HCT116 (cell line): ENCODE results near the gene NCAN. TPM values are rescaled to one million over a fixed set of nuclear protein-coding genes. Genes with fewer than 3 reads are reported as not detected.

Experiments used
- ATAC-seq: fragments of 200-7000 bp; cut with Tn5 transposase; 2 replicates; pipeline ENCODE4 v1.9.1; 2020; ENCODE audit warnings: mild to moderate bottlenecking, moderate library complexity
- BruUV-seq: library from RNA; stranded (reverse); fragments of 400-500 nt; replicated peaks from 2 replicates; lab custom pipeline; 2021; lab: Mats Ljungman, UMichigan
- CTCF ChIA-PET: fragments of 300-600 bp; sonication (Branson Sonifier 250); formaldehyde crosslinking; loops from one replicate; lab custom pipeline; 2021; ENCODE audit warnings: antibody characterized with exemption; lab: Charles Lee
- POLR2A ChIA-PET: fragments of 300-600, 350-600 bp; sonication (Branson Sonifier 250); formaldehyde crosslinking; loops from one replicate; lab custom pipeline; 2021; ENCODE audit warnings: antibody characterized with exemption; lab: Charles Lee
- RAD21 ChIA-PET, 2 experiments: fragments of 300-600 bp; sonication (Branson Sonifier 250); formaldehyde crosslinking; loops; one replicate each; lab custom pipeline; 2023; ENCODE audit warnings: low total read pairs in 2 of 2; ENCODE audit not compliant: uncharacterized antibody in 2 of 2, unreplicated experiment in 2 of 2, low non-redundant PET in 1 of 2; lab: Charles Lee
- DNase-seq: peaks from one replicate; pipeline ENCODE4 v3.0.0-alpha.2; 2010; ENCODE audit warnings: low read depth, low spot score
- H2AFZ ChIP-seq: fragments of 200-600 bp; shearing (Covaris generic), sonication (generic); 2 replicates; pipeline ENCODE4 v1.6.1; 2017; ENCODE audit warnings: low read depth, mixed run types, mixed read lengths, antibody characterized with exemption, low read length; ENCODE audit not compliant: poor library complexity, severe bottlenecking
- H3K27ac ChIP-seq: 2 replicates; pipeline ENCODE4 v1.5.1; 2012; ENCODE audit warnings: low read depth, low read length
- H3K27me3 ChIP-seq: fragments of 200-600 bp; sonication (generic); 2 replicates; pipeline ENCODE4 v1.6.1; 2016; ENCODE audit warnings: mixed run types, low read length, mixed read lengths; ENCODE audit not compliant: insufficient read depth
- H3K36me3 ChIP-seq, 2 experiments: fragments of 200-500 bp in 1 of 2; fragments of 200-600 bp in 1 of 2; sonication (Bioruptor generic) in 1 of 2; sonication (generic) in 1 of 2; 2 replicates each; pipeline versions ENCODE4 v1.5.1 to v1.6.1; 2014 to 2016; ENCODE audit warnings: low read length in 2 of 2, inconsistent platforms in 1 of 2, mixed read lengths in 1 of 2, mixed run types in 1 of 2; ENCODE audit not compliant: insufficient read depth in 2 of 2, control insufficient read depth in 1 of 2
- H3K4me1 ChIP-seq, 2 experiments: fragments of 200-600 bp in 1 of 2; sonication (generic) in 1 of 2; 2 replicates each; pipeline versions ENCODE4 v1.5.1 to v1.6.1; 2012 to 2017; ENCODE audit warnings: low read length in 2 of 2, inconsistent platforms in 1 of 2, mild to moderate bottlenecking in 1 of 2, mixed read lengths in 1 of 2, mixed run types in 1 of 2, moderate library complexity in 1 of 2; ENCODE audit not compliant: insufficient read depth in 2 of 2, control insufficient read depth in 1 of 2
- H3K4me2 ChIP-seq: fragments of 200-600 bp; sonication (generic); 2 replicates; pipeline ENCODE4 v1.6.1; 2017; ENCODE audit warnings: mixed run types, low read length, mixed read lengths
- H3K4me3 ChIP-seq, 2 experiments: fragments of 200-600 bp in 1 of 2; sonication (generic) in 1 of 2; replicated peaks in 1 of 2; 2 replicates each; pipeline ENCODE4 v1.5.1; 2011 to 2016; ENCODE audit warnings: low read length in 2 of 2, control low read depth in 1 of 2, low read depth in 1 of 2, mild to moderate bottlenecking in 1 of 2, mixed read lengths in 1 of 2, mixed run types in 1 of 2
- H3K79me2 ChIP-seq: fragments of 200-600 bp; sonication (generic); 2 replicates; pipeline ENCODE4 v1.6.1; 2017; ENCODE audit warnings: mild to moderate bottlenecking, mixed run types, low read length, moderate library complexity, mixed read lengths; ENCODE audit not compliant: insufficient read depth
- H3K9ac ChIP-seq: fragments of 200-600 bp; sonication (generic); 2 replicates; pipeline ENCODE4 v1.6.1; 2016; ENCODE audit warnings: low read length, mixed read lengths
- H3K9me2 ChIP-seq: fragments of 200-600 bp; sonication (generic), shearing (Covaris generic); 2 replicates; pipeline ENCODE4 v1.6.1; 2017; ENCODE audit warnings: mixed run types, mild to moderate bottlenecking, moderate library complexity; ENCODE audit not compliant: insufficient read depth
- H3K9me3 ChIP-seq, 2 experiments: fragments of 200-500 bp in 1 of 2; fragments of 200-600 bp in 1 of 2; sonication (Bioruptor generic) in 1 of 2; sonication (generic) in 1 of 2; 2 replicates each; pipeline ENCODE4 v1.6.1; 2014 to 2017; ENCODE audit warnings: low read length in 2 of 2, mixed read lengths in 2 of 2, inconsistent platforms in 1 of 2, low read depth in 1 of 2, mild to moderate bottlenecking in 1 of 2, mixed run types in 1 of 2, moderate library complexity in 1 of 2; ENCODE audit not compliant: control insufficient read depth in 1 of 2, insufficient read depth in 1 of 2
- H4K20me1 ChIP-seq: fragments of 200-600 bp; sonication (generic), shearing (Covaris generic); 2 replicates; pipeline ENCODE4 v1.6.1; 2017; ENCODE audit warnings: mixed run types, mild to moderate bottlenecking, moderate library complexity; ENCODE audit not compliant: insufficient read depth
- CBX3 ChIP-seq: IDR thresholded peaks from 2 replicates; pipeline ENCODE4 v1.6.1; 2012; ENCODE audit warnings: low read depth
- EGR1 ChIP-seq: IDR thresholded peaks from 2 replicates; pipeline ENCODE4 v1.6.1; 2012; ENCODE audit warnings: low read depth
- ELF1 ChIP-seq: IDR thresholded peaks from 2 replicates; pipeline ENCODE4 v1.6.1; 2012; ENCODE audit warnings: low read depth, borderline replicate concordance
- EZH2 ChIP-seq: fragments of 200-600 bp; sonication (generic); IDR thresholded peaks from 2 replicates; pipeline ENCODE4 v1.6.1; 2017; ENCODE audit warnings: antibody characterized with exemption, mixed run types
- EZH2phosphoT487 ChIP-seq: fragments of 200-600 bp; IDR thresholded peaks from 2 replicates; pipeline ENCODE4 v1.6.1; 2018; ENCODE audit warnings: antibody characterized with exemption, borderline replicate concordance
- FOSL1 ChIP-seq: IDR thresholded peaks from 2 replicates; pipeline ENCODE4 v1.6.1; 2012; ENCODE audit warnings: low read depth
- JUND ChIP-seq: IDR thresholded peaks from 2 replicates; pipeline ENCODE4 v1.6.1; 2012
- MAX ChIP-seq: IDR thresholded peaks from 2 replicates; pipeline ENCODE4 v1.6.1; 2012
- POLR2A ChIP-seq: IDR thresholded peaks from 2 replicates; pipeline ENCODE4 v1.7.0; 2011; ENCODE audit warnings: borderline replicate concordance; ENCODE audit not compliant: insufficient read depth, insufficient read length; ENCODE audit errors: extremely low read depth
- POLR2AphosphoS5 ChIP-seq: IDR thresholded peaks from 2 replicates; pipeline ENCODE4 v1.6.1; 2011; ENCODE audit warnings: mild to moderate bottlenecking, low read depth, low read length, moderate library complexity
- RAD21 ChIP-seq: IDR thresholded peaks from 2 replicates; pipeline ENCODE4 v1.6.1; 2012; ENCODE audit warnings: low read depth, mild to moderate bottlenecking
- REST ChIP-seq: IDR thresholded peaks from 2 replicates; pipeline ENCODE4 v1.6.1; 2012; ENCODE audit warnings: low read depth
- SIN3A ChIP-seq: IDR thresholded peaks from 2 replicates; pipeline ENCODE4 v1.6.1; 2012; ENCODE audit warnings: low read depth
- SP1 ChIP-seq: IDR thresholded peaks from 2 replicates; pipeline ENCODE4 v1.6.1; 2012; ENCODE audit warnings: low read depth
- SRF ChIP-seq: IDR thresholded peaks from 2 replicates; pipeline ENCODE4 v1.6.1; 2012; ENCODE audit warnings: low read depth
- TCF7L2 ChIP-seq: IDR thresholded peaks from 2 replicates; pipeline ENCODE4 v1.7.0; 2011; ENCODE audit warnings: borderline replicate concordance, inconsistent platforms; ENCODE audit not compliant: insufficient read depth, insufficient read length; ENCODE audit errors: extremely low read depth
- YY1 ChIP-seq: IDR thresholded peaks from 2 replicates; pipeline ENCODE4 v1.6.1; 2011; ENCODE audit warnings: low read length, low read depth, moderate library complexity, mild to moderate bottlenecking; ENCODE audit not compliant: insufficient replicate concordance; ENCODE audit errors: extremely low read depth
- ZBTB33 ChIP-seq: IDR thresholded peaks from 2 replicates; pipeline ENCODE4 v1.6.1; 2011; ENCODE audit warnings: mild to moderate bottlenecking, low read length, moderate library complexity; ENCODE audit not compliant: insufficient replicate concordance; ENCODE audit errors: extremely low read depth
- ZFX ChIP-seq: fragments of 450-650 bp; IDR thresholded peaks from 2 replicates; pipeline ENCODE4 v1.6.1; 2017
- ZNF274 ChIP-seq: fragments of 200-500 bp; sonication (Bioruptor generic); IDR thresholded peaks from 2 replicates; pipeline ENCODE4 v1.6.1; 2014; ENCODE audit warnings: mild to moderate bottlenecking, low read depth, low read length, inconsistent platforms
- intact Hi-C: fragments of 100-400 bp; cut with micrococcal nuclease; formaldehyde crosslinking; loops from 2 replicates; pipeline ENCODE4 v1.10.0; 2022
- total RNA-seq: library from RNA; stranded (reverse); gene quantifications from one replicate; pipeline ENCODE4 v1.2.1, GENCODE V29; 2021; ENCODE audit not compliant: unreplicated experiment

NCAN gene
- total RNA-seq, 1 experiment from 2014 or later: 0.07 TPM

GRCh38 chr19:19238126-19238894, 26.6 kb downstream of the NCAN start (continued):
- no peak for TF ChIP-seq FOSL1

GRCh38 chr19:19239675-19240074, 27.9 kb downstream of the NCAN start:
- H3K9me3 ChIP-seq: peaks cover under 1 to 7% of the 10 kb centered on the region in 2 experiments; a peak in 2 of 4 replicates
- no peaks in the 10 kb centered on the region for H3K79me2 ChIP-seq
- no peaks in the 10 kb centered on the region for H3K4me1 ChIP-seq
- no peaks in the 10 kb centered on the region for H3K27me3 ChIP-seq
- no peaks in the 10 kb centered on the region for H4K20me1 ChIP-seq
- no peak overlapping the region for H3K4me3 ChIP-seq
- no peak for ATAC-seq
- no peak for TF ChIP-seq POLR2AphosphoS5
- TF ChIP-seq FOSL1: no peak
- no peak for TF ChIP-seq ZFX
- TF ChIP-seq EZH2: no peak
- TF ChIP-seq SIN3A: no peak
- no peak for TF ChIP-seq EGR1
- no peak for TF ChIP-seq MAX
- TF ChIP-seq POLR2A: no peak
- TF ChIP-seq TCF7L2: no peak
- no peak for TF ChIP-seq ZNF274
- TF ChIP-seq ZBTB33: no peak
- TF ChIP-seq CBX3: no peak
- no peak for TF ChIP-seq REST
- TF ChIP-seq ELF1: no peak
- TF ChIP-seq JUND: no peak
- TF ChIP-seq SRF: no peak
- TF ChIP-seq EZH2phosphoT487: no peak
- no peak for TF ChIP-seq YY1
- no peak for TF ChIP-seq SP1
- no peak for TF ChIP-seq RAD21
- TF ChIP-seq, all 23 proteins: peak for 0
- no TSS peak for BruUV-seq
- ChIA-PET CTCF (interaction anchor here (0.6 kb wide), 1 partner anchor 1129 kb away, joined by 3 read pairs; no protein-coding TSS in a partner anchor), RAD21 (no interaction called here), POLR2A (no interaction called here)
- Histone ChIP-seq H3K36me3 (no peaks in the 10 kb centered on the region), H3K9me2 (no peaks in the 10 kb centered on the region), H2AFZ (no peak overlapping the region), H3K4me2 (no peak overlapping the region), H3K9ac (no peak overlapping the region), H3K27ac (no peak overlapping the region)
- DNase-seq: no peak
- intact Hi-C loops: no loop called here
